ENCODE results near the gene CADM4. TPM values are rescaled to one million over a fixed set of nuclear protein-coding genes. Genes with fewer than 3 reads are reported as not detected.

Gene CADM4
- polyA plus RNA-seq, 4 donors = 1.1 to 6.8 (median 4.9) TPM; not detected in 1

- peaks cover 0 to 14% (median 8%) of the 10 kb centered on the region in 3 donors for H3K27me3 ChIP-seq (ENCODE audit: control insufficient read depth in 3 of 3, insufficient read depth in 3 of 3, low read length in 3 of 3)
- no peaks in the 10 kb centered on the region for H3K9me3 ChIP-seq (ENCODE audit: control insufficient read depth in 2 of 2, insufficient read depth in 1 of 2, low read depth in 1 of 2, low read length in 1 of 2)
- no peaks in the 10 kb centered on the region for H3K36me3 ChIP-seq (ENCODE audit: control insufficient read depth in 3 of 3, insufficient read depth in 2 of 3, low read depth in 1 of 3, low read length in 3 of 3)
- WGBS, 3 donors = 11 to 25% (median 19%) methylated on average over 17 of the region's 17 CpGs
- FAIRE-seq = no peak
- H3K27ac ChIP-seq (ENCODE audit: low read depth in 1 of 3, low read length in 2 of 3) = peak overlapping the region in 1 of 3 donors; percentile 26
- H3K4me1 ChIP-seq (ENCODE audit: control insufficient read depth in 3 of 3, insufficient read depth in 2 of 3, low read depth in 1 of 3, low read length in 2 of 3) = peaks cover 0 to 10% (median 0%) of the 10 kb centered on the region in 3 donors
- DNase-seq = peak in 1 of 2 donors; percentile 78
- H3K4me3 ChIP-seq (ENCODE audit: low read depth in 1 of 3, low read length in 3 of 3) = peak overlapping the region in 1 of 3 donors; percentile 37
These were observed 4.6 kb downstream of the CADM4 start for GRCh38 chr19:43634872-43635560.

- H3K27ac ChIP-seq (ENCODE audit: low read depth in 1 of 3, low read length in 2 of 3) = no peak overlapping the region
- peak overlapping the region in 1 of 3 donors; percentile 37 for H3K4me3 ChIP-seq (ENCODE audit: low read depth in 1 of 3, low read length in 3 of 3)
- DNase-seq (no peak), FAIRE-seq (no peak)
- no peaks in the 10 kb centered on the region for H3K9me3 ChIP-seq (ENCODE audit: control insufficient read depth in 2 of 2, insufficient read depth in 1 of 2, low read depth in 1 of 2, low read length in 1 of 2)
- peaks cover 0 to 10% (median 0%) of the 10 kb centered on the region in 3 donors for H3K4me1 ChIP-seq (ENCODE audit: control insufficient read depth in 3 of 3, insufficient read depth in 2 of 3, low read depth in 1 of 3, low read length in 2 of 3)
- no peaks in the 10 kb centered on the region for H3K36me3 ChIP-seq (ENCODE audit: control insufficient read depth in 3 of 3, insufficient read depth in 2 of 3, low read depth in 1 of 3, low read length in 3 of 3)
- peaks cover 0 to 13% (median 8%) of the 10 kb centered on the region in 3 donors for H3K27me3 ChIP-seq (ENCODE audit: control insufficient read depth in 3 of 3, insufficient read depth in 3 of 3, low read length in 3 of 3)
- 37 to 58% (median 45%) methylated on average over 5 of the region's 5 CpGs for WGBS, 3 donors
These were observed 5.2 kb downstream of the CADM4 start for GRCh38 chr19:43634506-43634871.

- FAIRE-seq (no peak), DNase-seq (no peak)
- H3K27me3 ChIP-seq (ENCODE audit: control insufficient read depth in 3 of 3, insufficient read depth in 3 of 3, low read length in 3 of 3) = peaks cover 0 to 11% (median 8%) of the 10 kb centered on the region in 3 donors
- H3K9me3 ChIP-seq (ENCODE audit: control insufficient read depth in 2 of 2, insufficient read depth in 1 of 2, low read depth in 1 of 2, low read length in 1 of 2) = no peaks in the 10 kb centered on the region
- 82 to 93% (median 85%) methylated on average over 5 of the region's 5 CpGs for WGBS, 3 donors
- no peak overlapping the region for H3K27ac ChIP-seq (ENCODE audit: low read depth in 1 of 3, low read length in 2 of 3)
- peaks cover 0 to 10% (median 0%) of the 10 kb centered on the region in 3 donors for H3K4me1 ChIP-seq (ENCODE audit: control insufficient read depth in 3 of 3, insufficient read depth in 2 of 3, low read depth in 1 of 3, low read length in 2 of 3)
- H3K36me3 ChIP-seq (ENCODE audit: control insufficient read depth in 3 of 3, insufficient read depth in 2 of 3, low read depth in 1 of 3, low read length in 3 of 3) = no peaks in the 10 kb centered on the region
- no peak overlapping the region for H3K4me3 ChIP-seq (ENCODE audit: low read depth in 1 of 3, low read length in 3 of 3)
These were observed 5.6 kb downstream of the CADM4 start for GRCh38 chr19:43634068-43634467.

GRCh38 chr19:43633520-43633919 lies 6.1 kb downstream of the CADM4 start:
- Histone ChIP-seq H3K4me1 (ENCODE audit: control insufficient read depth in 3 of 3, insufficient read depth in 2 of 3, low read depth in 1 of 3, low read length in 2 of 3) (peaks cover 0 to 10% (median 0%) of the 10 kb centered on the region in 3 donors), H3K4me3 (ENCODE audit: low read depth in 1 of 3, low read length in 3 of 3) (no peak overlapping the region), H3K9me3 (ENCODE audit: control insufficient read depth in 2 of 2, insufficient read depth in 1 of 2, low read depth in 1 of 2, low read length in 1 of 2) (no peaks in the 10 kb centered on the region), H3K27ac (ENCODE audit: low read depth in 1 of 3, low read length in 2 of 3) (no peak overlapping the region), H3K36me3 (ENCODE audit: control insufficient read depth in 3 of 3, insufficient read depth in 2 of 3, low read depth in 1 of 3, low read length in 3 of 3) (no peaks in the 10 kb centered on the region), H3K27me3 (ENCODE audit: control insufficient read depth in 3 of 3, insufficient read depth in 3 of 3, low read length in 3 of 3) (peaks cover 0 to 5% (median 3%) of the 10 kb centered on the region in 3 donors)
- WGBS, 3 donors = 87 to 91% (median 90%) methylated on average over 4 of the region's 4 CpGs
- DNase-seq = no peak
- FAIRE-seq = no peak

GRCh38 chr19:43631491-43631890 lies 8.2 kb downstream of the CADM4 start:
- WGBS, 3 donors = 81 to 88% (median 87%) methylated on average over 5 of the region's 5 CpGs
- no peak for FAIRE-seq
- Histone ChIP-seq H3K4me1 (ENCODE audit: control insufficient read depth in 3 of 3, insufficient read depth in 2 of 3, low read depth in 1 of 3, low read length in 2 of 3) (peaks cover 0 to 10% (median 0%) of the 10 kb centered on the region in 3 donors), H3K27me3 (ENCODE audit: control insufficient read depth in 3 of 3, insufficient read depth in 3 of 3, low read length in 3 of 3) (peaks cover 0 to 3% (median 0%) of the 10 kb centered on the region in 3 donors), H3K27ac (ENCODE audit: low read depth in 1 of 3, low read length in 2 of 3) (no peak overlapping the region), H3K4me3 (ENCODE audit: low read depth in 1 of 3, low read length in 3 of 3) (no peak overlapping the region), H3K9me3 (ENCODE audit: control insufficient read depth in 2 of 2, insufficient read depth in 1 of 2, low read depth in 1 of 2, low read length in 1 of 2) (no peaks in the 10 kb centered on the region), H3K36me3 (ENCODE audit: control insufficient read depth in 3 of 3, insufficient read depth in 2 of 3, low read depth in 1 of 3, low read length in 3 of 3) (peaks cover 0 to 6% (median 0%) of the 10 kb centered on the region in 3 donors)
- no peak for DNase-seq

- Histone ChIP-seq H3K9me3 (ENCODE audit: control insufficient read depth in 2 of 2, insufficient read depth in 1 of 2, low read depth in 1 of 2, low read length in 1 of 2) (no peaks in the 10 kb centered on the region), H3K27me3 (ENCODE audit: control insufficient read depth in 3 of 3, insufficient read depth in 3 of 3, low read length in 3 of 3) (peaks cover 0 to 3% (median 0%) of the 10 kb centered on the region in 3 donors), H3K27ac (ENCODE audit: low read depth in 1 of 3, low read length in 2 of 3) (no peak overlapping the region), H3K4me1 (ENCODE audit: control insufficient read depth in 3 of 3, insufficient read depth in 2 of 3, low read depth in 1 of 3, low read length in 2 of 3) (peaks cover 0 to 2% (median 0%) of the 10 kb centered on the region in 3 donors), H3K4me3 (ENCODE audit: low read depth in 1 of 3, low read length in 3 of 3) (no peak overlapping the region), H3K36me3 (ENCODE audit: control insufficient read depth in 3 of 3, insufficient read depth in 2 of 3, low read depth in 1 of 3, low read length in 3 of 3) (peaks cover 0 to 7% (median 0%) of the 10 kb centered on the region in 3 donors)
- DNase-seq = no peak
- WGBS, 3 donors = 85 to 95% (median 94%) methylated on average over 3 of the region's 3 CpGs
- FAIRE-seq = no peak
These were observed 10.9 kb downstream of the CADM4 start for GRCh38 chr19:43628646-43629326.

- no peak overlapping the region for H3K27ac ChIP-seq (ENCODE audit: low read depth in 1 of 3, low read length in 2 of 3)
- peaks cover 0 to 14% (median 0%) of the 10 kb centered on the region in 3 donors for H3K36me3 ChIP-seq (ENCODE audit: control insufficient read depth in 3 of 3, insufficient read depth in 2 of 3, low read depth in 1 of 3, low read length in 3 of 3)
- DNase-seq (no peak), FAIRE-seq (no peak)
- H3K4me1 ChIP-seq (ENCODE audit: control insufficient read depth in 3 of 3, insufficient read depth in 2 of 3, low read depth in 1 of 3, low read length in 2 of 3) = peaks cover 0 to 2% (median 0%) of the 10 kb centered on the region in 3 donors
- no peaks in the 10 kb centered on the region for H3K9me3 ChIP-seq (ENCODE audit: control insufficient read depth in 2 of 2, insufficient read depth in 1 of 2, low read depth in 1 of 2, low read length in 1 of 2)
- no peak overlapping the region for H3K4me3 ChIP-seq (ENCODE audit: low read depth in 1 of 3, low read length in 3 of 3)
- peaks cover 0 to 3% (median 0%) of the 10 kb centered on the region in 3 donors for H3K27me3 ChIP-seq (ENCODE audit: control insufficient read depth in 3 of 3, insufficient read depth in 3 of 3, low read length in 3 of 3)
- WGBS, 3 donors = 65 to 77% (median 75%) methylated on average over 17 of the region's 17 CpGs
These were observed 12.8 kb downstream of the CADM4 start for GRCh38 chr19:43626838-43627237.

GRCh38 chr19:43625918-43626579 lies 13.6 kb downstream of the CADM4 start:
- DNase-seq = no peak

More at GRCh38 chr19:43625918-43626579, 13.6 kb downstream of the CADM4 start:
- Histone ChIP-seq H3K4me1 (ENCODE audit: control insufficient read depth in 3 of 3, insufficient read depth in 2 of 3, low read depth in 1 of 3, low read length in 2 of 3) (peaks cover 0 to 2% (median 0%) of the 10 kb centered on the region in 3 donors), H3K9me3 (ENCODE audit: control insufficient read depth in 2 of 2, insufficient read depth in 1 of 2, low read depth in 1 of 2, low read length in 1 of 2) (no peaks in the 10 kb centered on the region), H3K27me3 (ENCODE audit: control insufficient read depth in 3 of 3, insufficient read depth in 3 of 3, low read length in 3 of 3) (peaks cover 0 to 3% (median 0%) of the 10 kb centered on the region in 3 donors), H3K4me3 (ENCODE audit: low read depth in 1 of 3, low read length in 3 of 3) (no peak overlapping the region), H3K36me3 (ENCODE audit: control insufficient read depth in 3 of 3, insufficient read depth in 2 of 3, low read depth in 1 of 3, low read length in 3 of 3) (peaks cover 0 to 14% (median 0%) of the 10 kb centered on the region in 3 donors), H3K27ac (ENCODE audit: low read depth in 1 of 3, low read length in 2 of 3) (no peak overlapping the region)
- 74 to 84% (median 78%) methylated on average over 28 to 32 of the region's 32 CpGs for WGBS, 3 donors
- FAIRE-seq = no peak

All from small intestine (tissue), 7 donors.